K562 (cell line): Measurements from ENCODE around the gene RADX. TPM values are rescaled to one million over a fixed set of nuclear protein-coding genes. Genes with fewer than 3 reads are reported as not detected.

ENCODE experiments used
- ATAC-seq: fragments of 200-7000 bp; cut with Tn5 transposase; 3 replicates; pipeline ENCODE4 v1.9.1; 2020; ENCODE audit warnings: moderate library complexity
- BruUV-seq: library from RNA; stranded (reverse); fragments of 400-500 nt; replicated peaks from 2 replicates; lab custom pipeline; 2021; lab: Mats Ljungman, UMichigan
- CTCF ChIA-PET: fragments of 300-600 bp; formaldehyde crosslinking; extraction: SDS; loops from one replicate; lab custom pipeline; 2021; ENCODE audit warnings: low intra/inter-chr PET ratio; lab: Yijun Ruan, JAX
- POLR2A ChIA-PET: fragments of 300-600, 350-650 bp; sonication (Branson Sonifier 250); formaldehyde crosslinking; extraction: SDS; loops from one replicate; lab custom pipeline; 2021; ENCODE audit warnings: antibody characterized with exemption, inconsistent platforms; lab: Yijun Ruan, JAX
- DNase-seq, 4 experiments: peaks; one replicate each; pipeline versions ENCODE4 v3.0.0 to v3.0.0-alpha.2; 2011 to 2018; ENCODE audit warnings: low spot score in 3 of 4, mixed read lengths in 3 of 4; ENCODE audit errors: extremely low read depth in 1 of 4
- FAIRE-seq: peaks from 2 replicates; lab custom pipeline; 2011; peaks lifted over from hg19 to GRCh38; lab: Jason Lieb, UNC
- H2AFZ ChIP-seq: 2 replicates; pipeline ENCODE4 v1.6.0; 2011; ENCODE audit warnings: low read depth, low read length, control low read depth, inconsistent platforms
- H3K27ac ChIP-seq: fragments of 200-600 bp; 3 replicates; pipeline ENCODE4 v1.8.0; 2011; ENCODE audit warnings: low read depth, mild to moderate bottlenecking, control low read depth, inconsistent platforms, low read length, moderate library complexity, mixed read lengths; ENCODE audit errors: extremely low read depth
- H3K27me3 ChIP-seq, 2 experiments: fragments of 300-600 bp in 1 of 2; 2 replicates in 1 of 2; 3 replicates in 1 of 2; pipeline versions ENCODE4 v1.6.0 to v1.8.0; 2011; ENCODE audit warnings: inconsistent platforms in 2 of 2, low read length in 2 of 2, mild to moderate bottlenecking in 1 of 2, mixed read lengths in 1 of 2, moderate library complexity in 1 of 2; ENCODE audit not compliant: control insufficient read depth in 2 of 2, insufficient read depth in 2 of 2
- H3K36me3 ChIP-seq: fragments of 300-600 bp; 3 replicates; pipeline ENCODE4 v1.8.0; 2011; ENCODE audit warnings: mild to moderate bottlenecking, low read length, inconsistent platforms; ENCODE audit not compliant: control insufficient read depth, insufficient read depth
- H3K4me1 ChIP-seq, 2 experiments: fragments of 200-600 bp in 1 of 2; replicated peaks in 1 of 2; 2 replicates in 1 of 2; 3 replicates in 1 of 2; pipeline versions ENCODE4 v1.5.1 to v1.8.0; 2011; ENCODE audit warnings: inconsistent platforms in 2 of 2, low read length in 2 of 2, mild to moderate bottlenecking in 1 of 2, mixed read lengths in 1 of 2, moderate library complexity in 1 of 2; ENCODE audit not compliant: control insufficient read depth in 2 of 2, insufficient read depth in 2 of 2
- H3K4me2 ChIP-seq: 2 replicates; pipeline ENCODE4 v1.6.1; 2011; ENCODE audit warnings: low read length, control low read depth, inconsistent platforms, mixed read lengths; ENCODE audit not compliant: insufficient read depth
- H3K4me3 ChIP-seq: fragments of 200-600 bp; sonication (generic), shearing (Covaris generic); 2 replicates; pipeline ENCODE4 v1.5.1; 2016; ENCODE audit warnings: control low read depth, inconsistent platforms
- H3K79me2 ChIP-seq: fragments of 200-600 bp; 3 replicates; pipeline ENCODE4 v1.8.0; 2011; ENCODE audit warnings: low read length, inconsistent platforms; ENCODE audit not compliant: control insufficient read depth, insufficient read depth
- H3K9ac ChIP-seq, 2 experiments: 2 replicates each; pipeline versions ENCODE4 v1.6.0 to v1.6.1; 2011; ENCODE audit warnings: low read depth in 2 of 2, low read length in 2 of 2, control low read depth in 1 of 2, inconsistent platforms in 1 of 2, mild to moderate bottlenecking in 1 of 2, mixed read lengths in 1 of 2; ENCODE audit not compliant: insufficient read depth in 1 of 2
- H3K9me1 ChIP-seq: one replicate; pipeline ENCODE4 v1.6.0; 2011; ENCODE audit warnings: inconsistent platforms, mild to moderate bottlenecking, low read length, moderate library complexity; ENCODE audit not compliant: control insufficient read depth, insufficient read depth
- H3K9me3 ChIP-seq: replicated peaks from 2 replicates; pipeline ENCODE4 v1.5.1; 2011; ENCODE audit warnings: low read depth, low read length, inconsistent platforms; ENCODE audit not compliant: control insufficient read depth, insufficient read depth
- H4K20me1 ChIP-seq: replicated peaks from 2 replicates; pipeline ENCODE4 v1.6.1; 2011; ENCODE audit warnings: low read length, inconsistent platforms, mixed read lengths; ENCODE audit not compliant: control insufficient read depth, insufficient read depth
- BRCA1 ChIP-seq, 2 experiments: fragments of 450-650 bp in 1 of 2; sonication (generic) in 1 of 2; formaldehyde crosslinking in 1 of 2; IDR thresholded peaks; 2 replicates each; pipeline versions ENCODE4 v1.5.0 to v1.6.1; 2017 to 2020; ENCODE audit warnings: mild to moderate bottlenecking in 1 of 2, missing genetic modification reagents in 1 of 2
- EZH2 ChIP-seq: IDR thresholded peaks from 2 replicates; pipeline ENCODE4 v1.6.1; 2012; ENCODE audit warnings: low read depth, mild to moderate bottlenecking, inconsistent platforms, low read length, borderline replicate concordance
- FOXA3 ChIP-seq, 2 experiments: fragments of 450-650 bp in 1 of 2; sonication (generic) in 1 of 2; formaldehyde crosslinking; IDR thresholded peaks in 1 of 2; conservative IDR thresholded peaks in 1 of 2; 2 replicates each; pipeline versions ENCODE4 v1.4.0 to v1.8.0; 2020 to 2022; ENCODE audit warnings: mild to moderate bottlenecking in 2 of 2, missing genetic modification reagents in 1 of 2
- GTF2F1 ChIP-seq: IDR thresholded peaks from 2 replicates; pipeline ENCODE4 v1.6.1; 2011; ENCODE audit warnings: low read depth, low read length, improper control_type of control experiment
- ILK ChIP-seq: fragments of 450-650 bp; IDR thresholded peaks from 2 replicates; pipeline ENCODE4 v1.6.1; 2016; ENCODE audit warnings: missing genetic modification characterization, low read depth, mild to moderate bottlenecking, missing compliant biosample characterization, moderate library complexity, borderline replicate concordance
- MEF2D ChIP-seq: conservative IDR thresholded peaks from 2 replicates; pipeline ENCODE4 v1.6.1; 2016; ENCODE audit warnings: low read depth, missing genetic modification characterization, missing compliant biosample characterization
- MEIS2 ChIP-seq: fragments of 450-650 bp; IDR thresholded peaks from 2 replicates; pipeline ENCODE4 v1.6.1; 2014; ENCODE audit warnings: mild to moderate bottlenecking; ENCODE audit not compliant: partially characterized antibody
- NFIX ChIP-seq: fragments of 250-450 bp; sonication (Bioruptor Pico); IDR thresholded peaks from 2 replicates; pipeline ENCODE4 v1.4.0; 2020; ENCODE audit warnings: low read depth, mild to moderate bottlenecking, moderate library complexity
- PHF20 ChIP-seq: fragments of 450-650 bp; IDR thresholded peaks from 2 replicates; pipeline ENCODE4 v1.6.1; 2018; ENCODE audit not compliant: partially characterized antibody
- RAD21 ChIP-seq, 2 experiments: fragments of 250-450 bp in 1 of 2; fragments of 450-650 bp in 1 of 2; sonication (Bioruptor Pico) in 1 of 2; formaldehyde crosslinking in 1 of 2; IDR thresholded peaks in 1 of 2; conservative IDR thresholded peaks in 1 of 2; 2 replicates each; pipeline versions ENCODE4 v1.4.0 to v1.8.0; 2020 to 2022; ENCODE audit warnings: mild to moderate bottlenecking in 2 of 2, moderate library complexity in 1 of 2
- RBM22 ChIP-seq: fragments of 200-400 bp; formaldehyde crosslinking; IDR thresholded peaks from 2 replicates; pipeline ENCODE4 v1.6.1; 2018; ENCODE audit warnings: low read length, low read depth; ENCODE audit not compliant: poor library complexity, severe bottlenecking
- SAP30 ChIP-seq: fragments of 200-600 bp; sonication (generic); IDR thresholded peaks from 2 replicates; pipeline ENCODE4 v1.6.1; 2012; ENCODE audit warnings: borderline replicate concordance, low read depth, mild to moderate bottlenecking, moderate library complexity, low read length, control low read depth, inconsistent platforms; ENCODE audit not compliant: insufficient read depth, poor library complexity, severe bottlenecking
- STAT5A ChIP-seq: IDR thresholded peaks from 2 replicates; pipeline ENCODE4 v1.6.1; 2012; ENCODE audit warnings: low read length, inconsistent platforms, borderline replicate concordance
- TGIF2 ChIP-seq: sonication (generic); formaldehyde crosslinking; IDR thresholded peaks from 2 replicates; pipeline ENCODE4 v1.8.1; 2022; ENCODE audit warnings: mild to moderate bottlenecking, missing genetic modification reagents, moderate library complexity
- ZFPM2 ChIP-seq: fragments of 250-450 bp; sonication (Bioruptor Pico); IDR thresholded peaks from 2 replicates; pipeline ENCODE4 v1.5.1; 2022; ENCODE audit warnings: mild to moderate bottlenecking
- ZNF217 ChIP-seq: sonication (generic); formaldehyde crosslinking; IDR thresholded peaks from 2 replicates; pipeline ENCODE4 v1.8.0; 2022; ENCODE audit warnings: mild to moderate bottlenecking, missing genetic modification reagents
- whole genome bisulfite sequencing: fragments of 100-300 bp; shearing (Covaris generic); methylation state at CpG from one replicate; pipeline ENCODE4 v1.1.6; 2016; ENCODE audit warnings: low coverage, mixed read lengths; ENCODE audit not compliant: insufficient coverage; ENCODE audit errors: missing lambda C conversion rate; 5-methylcytosine and 5-hydroxymethylcytosine counted together
- in situ Hi-C: fragments of 300-500 bp; cut with MboI; formaldehyde crosslinking; loops from 4 replicates; pipeline ENCODE4 v1.15.0; 2018; ENCODE audit warnings: inconsistent platforms, mixed read lengths
- intact Hi-C: fragments of 100-400 bp; cut with micrococcal nuclease; formaldehyde crosslinking; loops from 2 replicates; pipeline ENCODE4 v1.14.2; 2022
- polyA plus RNA-seq, 8 experiments: library from polyadenylated mRNA; depleted of rRNA in 4 of 8; stranded (reverse) in 5 of 8; unstranded in 3 of 8; fragments of >200 nt; fragmentation: Nextera tagmentation in 2 of 8; fragmentation: Illumina TruSeq in 1 of 8; extraction: Ambion mirVana in 2 of 8; extraction: Trizol in 1 of 8; gene quantifications; 2 replicates each; pipeline versions ENCODE4 v1.2.1 to v1.2.3, GENCODE V29; 2011 to 2014; ENCODE audit warnings: inconsistent platforms in 1 of 8, missing spikeins in 1 of 8
- total RNA-seq, 7 experiments: library from RNA; depleted of rRNA in 6 of 7; stranded (reverse); fragments of >200 nt in 6 of 7; fragmentation: Illumina TruSeq in 2 of 7; extraction: Trizol in 2 of 7; gene quantifications; 2 replicates each; pipeline versions ENCODE4 v1.2.1 to v1.2.3, GENCODE V29; 2011 to 2021; ENCODE audit warnings: low replicate concordance in 1 of 7
- TF ChIP-seq, protein P1 (sequence below): fragments of 450-650 bp; IDR thresholded peaks from 2 replicates; pipeline ENCODE4 v1.6.1; 2016; ENCODE audit warnings: borderline replicate concordance
- TF ChIP-seq, protein P2 (sequence below): sonication (generic); formaldehyde crosslinking; IDR thresholded peaks from 2 replicates; pipeline ENCODE4 v1.8.0; 2022; ENCODE audit warnings: mild to moderate bottlenecking, low read depth, missing genetic modification reagents
- TF ChIP-seq, protein P3 (sequence below): fragments of 450-650 bp; IDR thresholded peaks from 2 replicates; pipeline ENCODE4 v1.6.1; 2016; ENCODE audit warnings: antibody characterized with exemption

The RADX gene
- total and polyA plus RNA-seq, 9 of the 15 experiments (the other 6 are each of a cell fraction or from before 2014, with no cell fraction given) = 0.03 to 0.40 (median 0.12) TPM; not detected in 1

DNA sequence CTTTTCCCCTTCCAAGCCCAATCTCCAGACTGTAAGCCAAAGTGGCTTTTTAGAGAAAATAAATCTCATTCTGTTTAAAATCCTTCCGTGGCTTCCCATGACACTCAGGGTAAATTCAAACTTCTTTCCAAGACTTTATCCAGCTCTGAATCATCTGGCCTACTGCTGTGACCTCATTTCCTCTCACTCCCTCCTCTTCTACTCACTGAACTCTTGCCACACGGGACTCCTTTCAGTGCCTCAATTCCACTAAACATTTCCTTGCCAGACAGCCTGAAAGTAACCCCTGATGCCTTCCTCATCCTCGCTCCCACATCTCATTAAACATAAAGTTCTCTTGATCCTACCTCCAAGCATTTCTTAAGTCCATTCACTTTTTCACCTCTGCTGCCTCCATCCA is 86.9 kb downstream of the RADX start:
- no peak for FAIRE-seq
- CTCF ChIA-PET = no interaction called here
- intact Hi-C loops (no loop called here), in situ Hi-C loops (no loop called here)
- Histone ChIP-seq H3K27me3 (no peaks in the 10 kb centered on the region), H3K36me3 (no peaks in the 10 kb centered on the region), H2AFZ (no peak overlapping the region), H3K4me2 (no peak overlapping the region), H3K9ac (no peak overlapping the region), H3K4me1 (no peaks in the 10 kb centered on the region), H3K9me3 (no peaks in the 10 kb centered on the region), H3K79me2 (no peaks in the 10 kb centered on the region), H3K27ac (no peak overlapping the region), H3K9me1 (no peaks in the 10 kb centered on the region), H4K20me1 (no peaks in the 10 kb centered on the region), H3K4me3 (no peak overlapping the region)
- ATAC-seq = no peak
- 0% methylated on average over 3 of the region's 3 CpGs for WGBS
- POLR2A ChIA-PET = no interaction called here
- no TSS peak for BruUV-seq
- DNase-seq = no peak
- TF ChIP-seq FOXA3 (CRISPR knock-in tag; conservative IDR thresholded peaks at IDR 0.05 in 1 of 2, IDR thresholded peaks at IDR 0.05 in 1 of 2) (no peak), PHF20 (no peak), RAD21 (CRISPR knock-in tag; conservative IDR thresholded peaks at IDR 0.05 in 1 of 2, IDR thresholded peaks at IDR 0.05 in 1 of 2) (no peak), MEIS2 (no peak), TGIF2 (CRISPR knock-in tag) (no peak), EZH2 (no peak), ILK (tag) (no peak), SAP30 (no peak), ZNF217 (no peak), GTF2F1 (no peak), BRCA1 (IDR thresholded peaks at IDR 0.05) (no peak), BRCA1 (CRISPR knock-in tag; IDR thresholded peaks at IDR 0.05) (no peak), STAT5A (no peak), ZFPM2 (CRISPR knock-in tag) (no peak), MEF2D (no peak), NFIX (CRISPR knock-in tag) (no peak), RBM22 (no peak)
- TF ChIP-seq, protein P1, sequence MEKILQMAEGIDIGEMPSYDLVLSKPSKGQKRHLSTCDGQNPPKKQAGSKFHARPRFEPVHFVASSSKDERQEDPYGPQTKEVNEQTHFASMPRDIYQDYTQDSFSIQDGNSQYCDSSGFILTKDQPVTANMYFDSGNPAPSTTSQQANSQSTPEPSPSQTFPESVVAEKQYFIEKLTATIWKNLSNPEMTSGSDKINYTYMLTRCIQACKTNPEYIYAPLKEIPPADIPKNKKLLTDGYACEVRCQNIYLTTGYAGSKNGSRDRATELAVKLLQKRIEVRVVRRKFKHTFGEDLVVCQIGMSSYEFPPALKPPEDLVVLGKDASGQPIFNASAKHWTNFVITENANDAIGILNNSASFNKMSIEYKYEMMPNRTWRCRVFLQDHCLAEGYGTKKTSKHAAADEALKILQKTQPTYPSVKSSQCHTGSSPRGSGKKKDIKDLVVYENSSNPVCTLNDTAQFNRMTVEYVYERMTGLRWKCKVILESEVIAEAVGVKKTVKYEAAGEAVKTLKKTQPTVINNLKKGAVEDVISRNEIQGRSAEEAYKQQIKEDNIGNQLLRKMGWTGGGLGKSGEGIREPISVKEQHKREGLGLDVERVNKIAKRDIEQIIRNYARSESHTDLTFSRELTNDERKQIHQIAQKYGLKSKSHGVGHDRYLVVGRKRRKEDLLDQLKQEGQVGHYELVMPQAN = no peak
- TF ChIP-seq, protein P2, sequence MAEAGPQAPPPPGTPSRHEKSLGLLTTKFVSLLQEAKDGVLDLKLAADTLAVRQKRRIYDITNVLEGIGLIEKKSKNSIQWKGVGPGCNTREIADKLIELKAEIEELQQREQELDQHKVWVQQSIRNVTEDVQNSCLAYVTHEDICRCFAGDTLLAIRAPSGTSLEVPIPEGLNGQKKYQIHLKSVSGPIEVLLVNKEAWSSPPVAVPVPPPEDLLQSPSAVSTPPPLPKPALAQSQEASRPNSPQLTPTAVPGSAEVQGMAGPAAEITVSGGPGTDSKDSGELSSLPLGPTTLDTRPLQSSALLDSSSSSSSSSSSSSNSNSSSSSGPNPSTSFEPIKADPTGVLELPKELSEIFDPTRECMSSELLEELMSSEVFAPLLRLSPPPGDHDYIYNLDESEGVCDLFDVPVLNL (CRISPR knock-in tag) = no peak
- TF ChIP-seq, protein P3, sequence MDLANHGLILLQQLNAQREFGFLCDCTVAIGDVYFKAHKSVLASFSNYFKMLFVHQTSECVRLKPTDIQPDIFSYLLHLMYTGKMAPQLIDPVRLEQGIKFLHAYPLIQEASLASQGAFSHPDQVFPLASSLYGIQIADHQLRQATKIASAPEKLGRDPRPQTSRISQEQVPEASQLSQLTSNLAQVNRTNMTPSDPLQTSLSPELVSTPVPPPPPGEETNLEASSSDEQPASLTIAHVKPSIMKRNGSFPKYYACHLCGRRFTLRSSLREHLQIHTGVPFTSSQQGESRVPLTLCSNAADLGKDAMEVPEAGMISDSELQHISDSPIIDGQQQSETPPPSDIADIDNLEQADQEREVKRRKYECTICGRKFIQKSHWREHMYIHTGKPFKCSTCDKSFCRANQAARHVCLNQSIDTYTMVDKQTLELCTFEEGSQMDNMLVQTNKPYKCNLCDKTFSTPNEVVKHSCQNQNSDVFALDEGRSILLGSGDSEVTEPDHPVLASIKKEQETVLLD = no peak
